PFSK-1 (cell line): ENCODE results near the gene PDE8B.

Source experiments
- FOXP2 ChIP-seq: optimal IDR thresholded peaks from 2 replicates; pipeline ENCODE3; 2011; ENCODE audit warnings: borderline replicate concordance, control low read depth, inconsistent platforms; ENCODE audit not compliant: insufficient read depth; ENCODE audit errors: extremely low read length, extremely low read depth
- POLR2AphosphoS5 ChIP-seq: IDR thresholded peaks from 2 replicates; pipeline ENCODE4 v1.6.1; 2012; ENCODE audit warnings: low read depth, mild to moderate bottlenecking, control low read depth, low read length, moderate library complexity
- REST ChIP-seq, 2 experiments: IDR thresholded peaks; 2 replicates each; pipeline versions ENCODE4 v1.6.1 to v1.8.0; 2011 to 2012; ENCODE audit warnings: low read depth in 2 of 2, low read length in 2 of 2, control low read depth in 1 of 2, inconsistent platforms in 1 of 2, mild to moderate bottlenecking in 1 of 2, moderate library complexity in 1 of 2; ENCODE audit not compliant: insufficient read depth in 1 of 2
- SIN3A ChIP-seq: IDR thresholded peaks from 2 replicates; pipeline ENCODE4 v1.6.1; 2012; ENCODE audit warnings: mild to moderate bottlenecking, low read length, moderate library complexity, borderline replicate concordance; ENCODE audit not compliant: insufficient read depth
- TAF1 ChIP-seq: IDR thresholded peaks from 2 replicates; pipeline ENCODE4 v1.6.1; 2012; ENCODE audit warnings: low read length, control low read depth, borderline replicate concordance; ENCODE audit not compliant: insufficient read depth

Gene PDE8B

GRCh38 chr5:77181173-77181572, 29.3 kb upstream of the PDE8B start:
- no peak for TF ChIP-seq POLR2AphosphoS5
- TF ChIP-seq SIN3A: no peak
- no peak for TF ChIP-seq TAF1
- TF ChIP-seq FOXP2: no peak
- no peak for TF ChIP-seq REST (IDR thresholded peaks at IDR 0.05; ENCODE audit: insufficient read depth in 1 of 2, low read depth in 2 of 2, low read length in 2 of 2)

- TF ChIP-seq SIN3A: no peak
- TF ChIP-seq REST (IDR thresholded peaks at IDR 0.05; ENCODE audit: insufficient read depth in 1 of 2, low read depth in 2 of 2, low read length in 2 of 2): no peak
- TF ChIP-seq TAF1: no peak
- TF ChIP-seq FOXP2: no peak
- TF ChIP-seq POLR2AphosphoS5: no peak
These were observed 28.7 kb upstream of the PDE8B start for GRCh38 chr5:77181596-77182304.

- TF ChIP-seq SIN3A (no peak), POLR2AphosphoS5 (no peak), REST (IDR thresholded peaks at IDR 0.05; ENCODE audit: insufficient read depth in 1 of 2, low read depth in 2 of 2, low read length in 2 of 2) (no peak), TAF1 (no peak), FOXP2 (no peak)
These were observed 28.1 kb upstream of the PDE8B start for GRCh38 chr5:77182367-77182766.

- TF ChIP-seq TAF1 (no peak), POLR2AphosphoS5 (no peak), SIN3A (no peak), REST (IDR thresholded peaks at IDR 0.05; ENCODE audit: insufficient read depth in 1 of 2, low read depth in 2 of 2, low read length in 2 of 2) (no peak), FOXP2 (no peak)
These were observed 23.7 kb upstream of the PDE8B start for GRCh38 chr5:77186652-77187370.

GRCh38 chr5:77189421-77189820, 21.1 kb upstream of the PDE8B start:
- TF ChIP-seq REST (IDR thresholded peaks at IDR 0.05; ENCODE audit: insufficient read depth in 1 of 2, low read depth in 2 of 2, low read length in 2 of 2) (no peak), FOXP2 (no peak), SIN3A (no peak), TAF1 (no peak), POLR2AphosphoS5 (no peak)
